ENCODE data around the gene NHLRC1. TPM values are rescaled to one million over a fixed set of nuclear protein-coding genes. Genes with fewer than 3 reads are reported as not detected.

The NHLRC1 gene
- total and polyA plus RNA-seq, 4 experiments from 2014 or later = 0.95 to 1.7 (median 1.1) TPM

- ChIA-PET POLR2A (ENCODE audit: partially characterized antibody) (no interaction called here), CTCF (ENCODE audit: partially characterized antibody) (no interaction called here)
- Histone ChIP-seq H3K27me3 (ENCODE audit: insufficient read depth, low read length) (no peaks in the 10 kb centered on the region), H3K27ac (ENCODE audit: low read depth, low read length) (no peak overlapping the region), H3K4me1 (ENCODE audit: insufficient read depth, low read length) (no peaks in the 10 kb centered on the region), H3K4me3 (ENCODE audit: low read length in 2 of 2) (no peak overlapping the region), H3K36me3 (ENCODE audit: insufficient read depth, low read length) (no peaks in the 10 kb centered on the region), H3K9me3 (ENCODE audit: control insufficient read depth in 1 of 2, low read length in 2 of 2) (no peaks in the 10 kb centered on the region)
- intact Hi-C loops (cut with micrococcal nuclease) = no loop called here
- H3K9me3 Mint-ChIP-seq = peaks cover 0 to 12% (median 4%) of the 10 kb centered on the region in 8 donors
- no peak overlapping the region for H3K4me3 Mint-ChIP-seq
- H3K27ac Mint-ChIP-seq = no peak overlapping the region
- H3K27me3 Mint-ChIP-seq = peaks cover 3 to 9% of the 10 kb centered on the region in 2 donors
- no peak for DNase-seq
- no peaks in the 10 kb centered on the region for H3K4me1 Mint-ChIP-seq
- H3K36me3 Mint-ChIP-seq = peaks cover 0 to 6% of the 10 kb centered on the region in 2 donors
Observed at GRCh38 chr6:18088419-18089296, 33.8 kb downstream of the NHLRC1 start.

DNA sequence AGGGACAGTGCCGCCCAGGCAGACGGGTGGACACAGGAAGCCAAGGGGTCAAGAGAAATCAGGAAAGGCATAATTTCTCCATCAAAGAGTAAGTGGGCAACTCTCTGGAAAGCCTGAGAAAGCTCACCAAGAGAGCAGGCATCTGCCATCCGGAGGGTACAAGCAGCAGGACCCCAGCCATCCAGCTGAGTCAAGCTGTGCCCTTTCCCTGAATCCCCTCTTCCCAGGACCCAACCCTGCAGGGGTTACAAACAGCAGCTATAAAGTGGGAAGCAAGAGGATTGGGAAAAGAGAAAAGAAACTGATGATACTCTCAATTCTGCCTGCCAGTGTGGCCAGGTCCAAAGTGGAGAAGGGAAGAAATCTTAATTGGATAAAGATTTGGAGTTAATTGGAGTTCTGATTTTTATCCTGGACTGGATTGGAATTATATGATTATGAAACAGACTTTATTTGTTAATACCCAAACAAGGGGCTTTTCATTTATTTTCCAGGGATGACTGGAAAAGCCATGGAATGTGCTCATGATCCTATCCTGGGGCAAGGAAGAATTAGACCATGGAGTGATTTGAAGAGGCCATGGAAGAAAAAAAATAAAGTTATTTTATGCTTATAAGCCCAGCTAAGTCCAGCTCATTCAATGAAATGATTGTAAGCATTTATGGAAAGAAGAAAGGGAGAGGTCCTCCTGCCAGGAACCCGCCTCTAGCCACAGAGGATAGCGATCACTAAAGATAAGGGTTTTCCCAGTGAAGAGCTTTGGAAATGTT is 34.9 kb downstream of the NHLRC1 start:
- H3K9me3 Mint-ChIP-seq = peaks cover 0 to 12% (median 4%) of the 10 kb centered on the region in 8 donors
- DNase-seq = no peak
- POLR2A ChIA-PET (ENCODE audit: partially characterized antibody) = no interaction called here
- H3K4me3 Mint-ChIP-seq = no peak overlapping the region
- H3K27me3 Mint-ChIP-seq = peaks cover 3 to 9% of the 10 kb centered on the region in 2 donors
- H3K27ac Mint-ChIP-seq = no peak overlapping the region
- CTCF ChIA-PET (ENCODE audit: partially characterized antibody) = no interaction called here
- intact Hi-C loops (cut with micrococcal nuclease) = no loop called here
- no peaks in the 10 kb centered on the region for H3K4me1 Mint-ChIP-seq
- Histone ChIP-seq H3K4me3 (ENCODE audit: low read length in 2 of 2) (no peak overlapping the region), H3K4me1 (ENCODE audit: insufficient read depth, low read length) (no peaks in the 10 kb centered on the region), H3K9me3 (ENCODE audit: control insufficient read depth in 1 of 2, low read length in 2 of 2) (no peaks in the 10 kb centered on the region), H3K27ac (ENCODE audit: low read depth, low read length) (no peak overlapping the region), H3K27me3 (ENCODE audit: insufficient read depth, low read length) (no peaks in the 10 kb centered on the region), H3K36me3 (ENCODE audit: insufficient read depth, low read length) (no peaks in the 10 kb centered on the region)
- H3K36me3 Mint-ChIP-seq = peaks cover 0 to 6% of the 10 kb centered on the region in 2 donors

GRCh38 chr6:18081025-18081668 is 41.3 kb downstream of the NHLRC1 start:
- Mint-ChIP-seq H3K36me3 (no peaks in the 10 kb centered on the region), H3K4me1 (no peaks in the 10 kb centered on the region), H3K27me3 (peaks cover 6 to 19% of the 10 kb centered on the region in 2 donors), H3K4me3 (no peak overlapping the region), H3K9me3 (peaks cover 0 to 8% (median 3%) of the 10 kb centered on the region in 8 donors), H3K27ac (no peak overlapping the region)
- intact Hi-C loops (cut with micrococcal nuclease) = no loop called here
- H3K27me3 ChIP-seq (ENCODE audit: insufficient read depth, low read length) = no peaks in the 10 kb centered on the region
- H3K36me3 ChIP-seq (ENCODE audit: insufficient read depth, low read length) = no peaks in the 10 kb centered on the region
- H3K9me3 ChIP-seq (ENCODE audit: control insufficient read depth in 1 of 2, low read length in 2 of 2) = no peaks in the 10 kb centered on the region
- no peak for DNase-seq
- ChIA-PET POLR2A (ENCODE audit: partially characterized antibody) (no interaction called here), CTCF (ENCODE audit: partially characterized antibody) (no interaction called here)
- no peak overlapping the region for H3K27ac ChIP-seq (ENCODE audit: low read depth, low read length)
- H3K4me1 ChIP-seq (ENCODE audit: insufficient read depth, low read length) = no peaks in the 10 kb centered on the region
- no peak overlapping the region for H3K4me3 ChIP-seq (ENCODE audit: low read length in 2 of 2)

- Histone ChIP-seq H3K4me3 (ENCODE audit: low read length in 2 of 2) (no peak overlapping the region), H3K27ac (ENCODE audit: low read depth, low read length) (no peak overlapping the region), H3K36me3 (ENCODE audit: insufficient read depth, low read length) (no peaks in the 10 kb centered on the region), H3K4me1 (ENCODE audit: insufficient read depth, low read length) (no peaks in the 10 kb centered on the region), H3K27me3 (ENCODE audit: insufficient read depth, low read length) (no peaks in the 10 kb centered on the region), H3K9me3 (ENCODE audit: control insufficient read depth in 1 of 2, low read length in 2 of 2) (no peaks in the 10 kb centered on the region)
- peaks cover 0 to 13% (median 6%) of the 10 kb centered on the region in 8 donors for H3K9me3 Mint-ChIP-seq
- H3K36me3 Mint-ChIP-seq = no peaks in the 10 kb centered on the region
- intact Hi-C loops (cut with micrococcal nuclease) = no loop called here
- DNase-seq = no peak
- H3K27ac Mint-ChIP-seq = no peak overlapping the region
- CTCF ChIA-PET (ENCODE audit: partially characterized antibody) = no interaction called here
- POLR2A ChIA-PET (ENCODE audit: partially characterized antibody) = no interaction called here
- peaks cover 6 to 22% of the 10 kb centered on the region in 2 donors for H3K27me3 Mint-ChIP-seq
- H3K4me1 Mint-ChIP-seq = no peaks in the 10 kb centered on the region
- no peak overlapping the region for H3K4me3 Mint-ChIP-seq
Observed at GRCh38 chr6:18080544-18080943, 41.9 kb downstream of the NHLRC1 start.

- H3K4me1 ChIP-seq (ENCODE audit: insufficient read depth, low read length) = no peaks in the 10 kb centered on the region
- no peaks in the 10 kb centered on the region for H3K9me3 ChIP-seq (ENCODE audit: control insufficient read depth in 1 of 2, low read length in 2 of 2)
- H3K4me3 ChIP-seq (ENCODE audit: low read length in 2 of 2) = no peak overlapping the region
- no peaks in the 10 kb centered on the region for H3K4me1 Mint-ChIP-seq
- no peaks in the 10 kb centered on the region for H3K27me3 ChIP-seq (ENCODE audit: insufficient read depth, low read length)
- no peak for DNase-seq
- intact Hi-C loops (cut with micrococcal nuclease) = no loop called here
- no peaks in the 10 kb centered on the region for H3K36me3 ChIP-seq (ENCODE audit: insufficient read depth, low read length)
- no peak overlapping the region for H3K27ac Mint-ChIP-seq
- H3K36me3 Mint-ChIP-seq = no peaks in the 10 kb centered on the region
- H3K9me3 Mint-ChIP-seq = peaks cover 0 to 22% (median 12%) of the 10 kb centered on the region in 8 donors
- no peak overlapping the region for H3K27ac ChIP-seq (ENCODE audit: low read depth, low read length)
- ChIA-PET CTCF (ENCODE audit: partially characterized antibody) (no interaction called here), POLR2A (ENCODE audit: partially characterized antibody) (no interaction called here)
- no peak overlapping the region for H3K4me3 Mint-ChIP-seq
- H3K27me3 Mint-ChIP-seq = peaks cover 7 to 19% of the 10 kb centered on the region in 2 donors
Observed at GRCh38 chr6:18078866-18079265, 43.6 kb downstream of the NHLRC1 start.

GRCh38 chr6:18076231-18076630 is 46.2 kb downstream of the NHLRC1 start:
- no peaks in the 10 kb centered on the region for H3K36me3 ChIP-seq (ENCODE audit: insufficient read depth, low read length)
- ChIA-PET CTCF (ENCODE audit: partially characterized antibody) (no interaction called here), POLR2A (ENCODE audit: partially characterized antibody) (no interaction called here)
- no peaks in the 10 kb centered on the region for H3K4me1 ChIP-seq (ENCODE audit: insufficient read depth, low read length)
- no peak overlapping the region for H3K27ac ChIP-seq (ENCODE audit: low read depth, low read length)
- no peak for DNase-seq
- Mint-ChIP-seq H3K4me1 (no peaks in the 10 kb centered on the region), H3K36me3 (no peaks in the 10 kb centered on the region), H3K4me3 (no peak overlapping the region), H3K27me3 (peaks cover 8 to 18% of the 10 kb centered on the region in 2 donors), H3K27ac (no peak overlapping the region), H3K9me3 (peaks cover 0 to 22% (median 12%) of the 10 kb centered on the region in 8 donors)
- H3K4me3 ChIP-seq (ENCODE audit: low read length in 2 of 2) = no peak overlapping the region
- no peaks in the 10 kb centered on the region for H3K9me3 ChIP-seq (ENCODE audit: control insufficient read depth in 1 of 2, low read length in 2 of 2)
- H3K27me3 ChIP-seq (ENCODE audit: insufficient read depth, low read length) = no peaks in the 10 kb centered on the region
- intact Hi-C loops (cut with micrococcal nuclease) = no loop called here

- Mint-ChIP-seq H3K4me1 (no peaks in the 10 kb centered on the region), H3K36me3 (no peaks in the 10 kb centered on the region), H3K4me3 (no peak overlapping the region), H3K27me3 (peaks cover 8 to 13% of the 10 kb centered on the region in 2 donors), H3K27ac (no peak overlapping the region), H3K9me3 (peaks cover 0 to 22% (median 12%) of the 10 kb centered on the region in 8 donors)
- Histone ChIP-seq H3K4me1 (ENCODE audit: insufficient read depth, low read length) (no peaks in the 10 kb centered on the region), H3K4me3 (ENCODE audit: low read length in 2 of 2) (no peak overlapping the region), H3K27me3 (ENCODE audit: insufficient read depth, low read length) (no peaks in the 10 kb centered on the region), H3K9me3 (ENCODE audit: control insufficient read depth in 1 of 2, low read length in 2 of 2) (no peaks in the 10 kb centered on the region), H3K36me3 (ENCODE audit: insufficient read depth, low read length) (no peaks in the 10 kb centered on the region), H3K27ac (ENCODE audit: low read depth, low read length) (no peak overlapping the region)
- ChIA-PET CTCF (ENCODE audit: partially characterized antibody) (no interaction called here), POLR2A (ENCODE audit: partially characterized antibody) (no interaction called here)
- intact Hi-C loops (cut with micrococcal nuclease) = no loop called here
- no peak for DNase-seq
Observed at GRCh38 chr6:18072841-18073240, 49.6 kb downstream of the NHLRC1 start.

Data from CD4-positive, alpha-beta memory T cell (primary cell).